Transverse colon (tissue), 4 donors: ENCODE data around the gene UBE2S. TPM values are rescaled to one million over a fixed set of nuclear protein-coding genes. Genes with fewer than 3 reads are reported as not detected.

Source experiments
- DNase-seq: peaks from one replicate; pipeline ENCODE4 v3.0.0-alpha.2; 2019
- H3K27ac ChIP-seq, 4 donors: fragments of 200-600 bp; sonication (generic); 2 replicates each; pipeline ENCODE4 v1.5.1; 2016 to 2018; ENCODE audit warnings: inconsistent platforms in 4 of 4
- H3K27me3 ChIP-seq: fragments of 200-600 bp; sonication (generic); 2 replicates; pipeline ENCODE4 v1.5.1; 2017; ENCODE audit warnings: inconsistent platforms
- H3K36me3 ChIP-seq, 4 donors: fragments of 200-600 bp; sonication (generic); 2 replicates each; pipeline ENCODE4 v1.5.1; 2017 to 2019; ENCODE audit warnings: inconsistent platforms in 4 of 4
- H3K4me1 ChIP-seq, 4 donors: fragments of 200-600 bp; sonication (generic); 2 replicates each; pipeline ENCODE4 v1.5.1; 2017 to 2020; ENCODE audit warnings: inconsistent platforms in 4 of 4
- H3K4me3 ChIP-seq, 4 donors: fragments of 200-600 bp; sonication (generic); 1 replicate in 1 of 4; 2 replicates in 3 of 4; pipeline versions ENCODE4 v1.5.1 to v1.6.1; 2017 to 2019; ENCODE audit warnings: inconsistent platforms in 4 of 4
- H3K9me3 ChIP-seq, 2 donors: fragments of 200-600 bp; sonication (generic); 2 replicates each; pipeline ENCODE4 v1.5.1; 2017 to 2019; ENCODE audit warnings: inconsistent platforms in 2 of 2
- EP300 ChIP-seq: sonication (generic); formaldehyde crosslinking; IDR thresholded peaks from one replicate; pipeline ENCODE4 v1.6.1; 2017; ENCODE audit warnings: antibody characterized with exemption, low read depth
- POLR2A ChIP-seq: fragments of 450-650 bp; IDR thresholded peaks from one replicate; pipeline ENCODE4 v1.6.1; 2016; ENCODE audit warnings: antibody characterized with exemption, mild to moderate bottlenecking, moderate library complexity
- POLR2AphosphoS5 ChIP-seq, 3 donors: sonication (generic); formaldehyde crosslinking; IDR thresholded peaks; one replicate each; pipeline ENCODE4 v1.6.1; 2016; ENCODE audit warnings: antibody characterized with exemption in 3 of 3
- WGBS, 2 donors: methylation state at CpG; one replicate each; pipeline ENCODE4 v1.1.5; 2018; ENCODE audit warnings: low coverage in 1 of 2; 5-methylcytosine and 5-hydroxymethylcytosine counted together
- in situ Hi-C, 4 donors: fragments of 200-750 bp; cut with MboI; loops; one replicate each; pipeline versions ENCODE4 v1.15.0 to v1.15.1; 2017; ENCODE audit warnings: low sequenced_read_pairs in 3 of 4, low pct_ligation_motif_present in 1 of 4, low pct_unique_long_range_greater_than_20kb in 1 of 4
- intact Hi-C: fragments of 100-400 bp; cut with DNase I; formaldehyde crosslinking; loops from one replicate; pipeline ENCODE4 v1.15.1; 2023; ENCODE audit warnings: low total_unique reads
- total RNA-seq, 4 donors: library from RNA; depleted of rRNA; stranded (reverse); fragments of >200 nt; gene quantifications; one replicate each; pipeline ENCODE4 v1.1.0, GENCODE V29; 2016
- TF ChIP-seq, protein P1 (sequence below), 5 experiments: fragments of 200-600 bp in 3 of 5; fragments of 450-650 bp in 2 of 5; sonication (generic) in 3 of 5; IDR thresholded peaks; 1 replicate in 2 of 5; 2 replicates in 3 of 5; pipeline ENCODE4 v1.5.1; 2016 to 2017; ENCODE audit warnings: antibody characterized with exemption in 5 of 5, inconsistent platforms in 3 of 5, mild to moderate bottlenecking in 2 of 5, moderate library complexity in 1 of 5

UBE2S gene
- total RNA-seq, 4 donors from 2014 or later, result 12.4 to 40.8 (median 18.1) TPM

- TF ChIP-seq, protein P1, sequence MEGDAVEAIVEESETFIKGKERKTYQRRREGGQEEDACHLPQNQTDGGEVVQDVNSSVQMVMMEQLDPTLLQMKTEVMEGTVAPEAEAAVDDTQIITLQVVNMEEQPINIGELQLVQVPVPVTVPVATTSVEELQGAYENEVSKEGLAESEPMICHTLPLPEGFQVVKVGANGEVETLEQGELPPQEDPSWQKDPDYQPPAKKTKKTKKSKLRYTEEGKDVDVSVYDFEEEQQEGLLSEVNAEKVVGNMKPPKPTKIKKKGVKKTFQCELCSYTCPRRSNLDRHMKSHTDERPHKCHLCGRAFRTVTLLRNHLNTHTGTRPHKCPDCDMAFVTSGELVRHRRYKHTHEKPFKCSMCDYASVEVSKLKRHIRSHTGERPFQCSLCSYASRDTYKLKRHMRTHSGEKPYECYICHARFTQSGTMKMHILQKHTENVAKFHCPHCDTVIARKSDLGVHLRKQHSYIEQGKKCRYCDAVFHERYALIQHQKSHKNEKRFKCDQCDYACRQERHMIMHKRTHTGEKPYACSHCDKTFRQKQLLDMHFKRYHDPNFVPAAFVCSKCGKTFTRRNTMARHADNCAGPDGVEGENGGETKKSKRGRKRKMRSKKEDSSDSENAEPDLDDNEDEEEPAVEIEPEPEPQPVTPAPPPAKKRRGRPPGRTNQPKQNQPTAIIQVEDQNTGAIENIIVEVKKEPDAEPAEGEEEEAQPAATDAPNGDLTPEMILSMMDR (IDR thresholded peaks at IDR 0.05), result no peak
- no peak for TF ChIP-seq EP300
- TF ChIP-seq POLR2AphosphoS5 (IDR thresholded peaks at IDR 0.05), result no peak
- no peak for TF ChIP-seq POLR2A
- Histone ChIP-seq H3K4me1 (peaks cover 3 to 14% (median 12%) of the 10 kb centered on the region in 4 donors), H3K27ac (no peak overlapping the region), H3K36me3 (no peaks in the 10 kb centered on the region), H3K27me3 (peaks cover 32% of the 10 kb centered on the region), H3K4me3 (no peak overlapping the region), H3K9me3 (no peaks in the 10 kb centered on the region)
- no peak for DNase-seq
- in situ Hi-C loops, result no loop called here
- intact Hi-C loops, result no loop called here
- WGBS, 2 donors, result 63 to 81% methylated on average over 2 to 8 of the region's 8 CpGs
These were observed 42.3 kb downstream of the UBE2S start for GRCh38 chr19:55365245-55365644.

DNA sequence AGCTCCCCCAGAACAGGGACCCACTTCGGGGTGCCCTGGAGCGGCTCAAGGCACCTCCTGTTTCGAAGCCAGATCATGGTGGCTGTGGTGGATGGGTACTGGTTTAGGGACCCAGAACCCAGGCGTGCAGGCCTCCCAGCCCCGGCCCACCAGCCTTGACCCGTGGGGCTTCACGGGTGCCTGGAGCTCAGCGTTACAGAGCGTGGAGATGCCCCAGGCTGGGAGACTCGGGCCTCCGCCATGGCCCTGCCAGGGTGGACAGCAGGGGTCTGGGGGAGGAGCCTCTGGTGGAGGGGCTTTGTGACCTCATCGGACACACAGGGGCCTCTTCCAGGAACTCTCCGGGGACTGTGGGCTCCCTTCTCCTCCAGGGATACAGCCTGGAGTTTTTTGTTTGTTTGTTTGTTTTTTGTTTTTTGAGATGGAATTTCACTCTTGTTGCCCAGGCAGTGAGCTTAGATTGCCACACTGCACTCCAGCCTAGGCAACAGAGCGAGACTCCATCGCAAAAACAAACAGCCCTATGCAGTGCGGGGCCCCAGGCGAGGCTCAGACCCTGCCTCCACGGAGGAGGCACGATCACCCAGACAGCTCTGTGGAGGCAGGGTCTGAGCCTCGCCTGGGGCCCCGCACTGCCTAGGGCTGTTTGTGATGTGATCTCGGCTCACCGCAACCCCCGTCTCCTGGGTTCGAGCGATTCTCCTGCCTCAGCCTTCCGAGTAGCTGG is 44.4 kb downstream of the UBE2S start, which contains the start of gene GARIN5B:
GARIN5B (minus strand) TSS at position 271 of the 727 bp plus-strand sequence; CDS start at position 77, 194 bp downstream.
- no peaks in the 10 kb centered on the region for H3K36me3 ChIP-seq
- in situ Hi-C loops (no loop called here), intact Hi-C loops (no loop called here)
- no peak within 1 kb of the TSS for H3K4me3 ChIP-seq
- TF ChIP-seq POLR2AphosphoS5 (IDR thresholded peaks at IDR 0.05) (no peak), POLR2A (no peak), EP300 (no peak)
- TF ChIP-seq, protein P1 (IDR thresholded peaks at IDR 0.05), result no peak
- H3K27me3 ChIP-seq, result peaks cover 12% of the 10 kb centered on the region
- no peaks in the 10 kb centered on the region for H3K4me1 ChIP-seq
- WGBS, 2 donors, result 86% methylated on average over 19 of the region's 27 CpGs; no CpG with 5 or more reads in 1 of the 2 donors
- H3K27ac ChIP-seq, result no peak within 1 kb of the TSS
- no peaks in the 10 kb centered on the region for H3K9me3 ChIP-seq
- no peak for DNase-seq

GRCh38 chr19:55362174-55362989 is 45.2 kb downstream of the UBE2S start:
- Histone ChIP-seq H3K27ac (no peak overlapping the region), H3K36me3 (no peaks in the 10 kb centered on the region), H3K27me3 (peaks cover 5% of the 10 kb centered on the region), H3K9me3 (no peaks in the 10 kb centered on the region), H3K4me1 (no peaks in the 10 kb centered on the region), H3K4me3 (no peak overlapping the region)
- intact Hi-C loops, result no loop called here
- TF ChIP-seq EP300 (no peak), POLR2AphosphoS5 (IDR thresholded peaks at IDR 0.05) (no peak), POLR2A (no peak)
- TF ChIP-seq, protein P1 (IDR thresholded peaks at IDR 0.05), result no peak
- WGBS, 2 donors, result 76 to 93% methylated on average over 3 to 38 of the region's 38 CpGs
- DNase-seq, result no peak
- in situ Hi-C loops, result no loop called here

- no peak overlapping the region for H3K4me3 ChIP-seq
- intact Hi-C loops (no loop called here), in situ Hi-C loops (no loop called here)
- no peaks in the 10 kb centered on the region for H3K36me3 ChIP-seq
- DNase-seq, result no peak
- no peaks in the 10 kb centered on the region for H3K9me3 ChIP-seq
- H3K4me1 ChIP-seq, result no peaks in the 10 kb centered on the region
- WGBS, 2 donors, result 85% methylated on average over 16 of the region's 16 CpGs; no CpG with 5 or more reads in 1 of the 2 donors
- H3K27ac ChIP-seq, result no peak overlapping the region
- peaks cover 14% of the 10 kb centered on the region for H3K27me3 ChIP-seq
- TF ChIP-seq POLR2A, result no peak
- no peak for TF ChIP-seq POLR2AphosphoS5 (IDR thresholded peaks at IDR 0.05)
- TF ChIP-seq, protein P1 (IDR thresholded peaks at IDR 0.05), result no peak
- no peak for TF ChIP-seq EP300
These were observed 46.7 kb downstream of the UBE2S start for GRCh38 chr19:55360902-55361301.
